ENCODE measurements around the gene MCF2L.

Gene MCF2L

DNA sequence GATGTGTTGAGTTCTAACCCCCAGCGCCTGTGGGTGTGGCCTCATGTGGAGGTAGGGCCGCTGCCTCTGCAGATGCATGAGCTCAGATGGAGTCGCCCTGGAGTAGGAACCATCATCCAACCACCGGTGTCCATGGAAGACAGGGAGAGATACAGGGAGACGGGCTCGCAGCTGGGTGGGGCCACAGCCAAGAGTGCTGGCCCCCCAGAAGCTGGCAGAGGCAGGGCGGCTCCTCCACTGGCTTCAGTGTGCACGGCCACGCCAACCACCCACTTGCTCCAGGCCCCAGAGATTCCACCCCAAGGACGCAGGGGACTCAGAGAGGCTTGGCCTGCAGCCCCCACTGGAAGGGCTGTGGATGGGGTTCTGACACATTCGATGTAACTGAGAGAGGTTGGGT lies 5.4 kb upstream of the MCF2L start:
- TF ChIP-seq, protein P1, sequence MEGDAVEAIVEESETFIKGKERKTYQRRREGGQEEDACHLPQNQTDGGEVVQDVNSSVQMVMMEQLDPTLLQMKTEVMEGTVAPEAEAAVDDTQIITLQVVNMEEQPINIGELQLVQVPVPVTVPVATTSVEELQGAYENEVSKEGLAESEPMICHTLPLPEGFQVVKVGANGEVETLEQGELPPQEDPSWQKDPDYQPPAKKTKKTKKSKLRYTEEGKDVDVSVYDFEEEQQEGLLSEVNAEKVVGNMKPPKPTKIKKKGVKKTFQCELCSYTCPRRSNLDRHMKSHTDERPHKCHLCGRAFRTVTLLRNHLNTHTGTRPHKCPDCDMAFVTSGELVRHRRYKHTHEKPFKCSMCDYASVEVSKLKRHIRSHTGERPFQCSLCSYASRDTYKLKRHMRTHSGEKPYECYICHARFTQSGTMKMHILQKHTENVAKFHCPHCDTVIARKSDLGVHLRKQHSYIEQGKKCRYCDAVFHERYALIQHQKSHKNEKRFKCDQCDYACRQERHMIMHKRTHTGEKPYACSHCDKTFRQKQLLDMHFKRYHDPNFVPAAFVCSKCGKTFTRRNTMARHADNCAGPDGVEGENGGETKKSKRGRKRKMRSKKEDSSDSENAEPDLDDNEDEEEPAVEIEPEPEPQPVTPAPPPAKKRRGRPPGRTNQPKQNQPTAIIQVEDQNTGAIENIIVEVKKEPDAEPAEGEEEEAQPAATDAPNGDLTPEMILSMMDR (IDR thresholded peaks at IDR 0.05; ENCODE audit: low read depth, low read length, missing control alignments): no peak
- in situ Hi-C loops (cut with HindIII; ENCODE audit: low sequenced_read_pairs): no loop called here
- no peak for DNase-seq (ENCODE audit: low read depth)
- no peak overlapping the region for H3K4me3 ChIP-seq (ENCODE audit: low read depth, low read length)

GRCh38 chr13:112964971-112965492 lies 4.0 kb upstream of the MCF2L start:
- no peak for DNase-seq (ENCODE audit: low read depth)
- H3K4me3 ChIP-seq (ENCODE audit: low read depth, low read length): no peak overlapping the region
- in situ Hi-C loops (cut with HindIII; ENCODE audit: low sequenced_read_pairs): no loop called here
- TF ChIP-seq, protein P1 (IDR thresholded peaks at IDR 0.05; ENCODE audit: low read depth, low read length, missing control alignments): no peak

GRCh38 chr13:112965573-112966115 lies 3.4 kb upstream of the MCF2L start:
- in situ Hi-C loops (cut with HindIII; ENCODE audit: low sequenced_read_pairs): no loop called here
- H3K4me3 ChIP-seq (ENCODE audit: low read depth, low read length): no peak overlapping the region
- TF ChIP-seq, protein P1 (IDR thresholded peaks at IDR 0.05; ENCODE audit: low read depth, low read length, missing control alignments): no peak
- DNase-seq (ENCODE audit: low read depth): no peak

DNA sequence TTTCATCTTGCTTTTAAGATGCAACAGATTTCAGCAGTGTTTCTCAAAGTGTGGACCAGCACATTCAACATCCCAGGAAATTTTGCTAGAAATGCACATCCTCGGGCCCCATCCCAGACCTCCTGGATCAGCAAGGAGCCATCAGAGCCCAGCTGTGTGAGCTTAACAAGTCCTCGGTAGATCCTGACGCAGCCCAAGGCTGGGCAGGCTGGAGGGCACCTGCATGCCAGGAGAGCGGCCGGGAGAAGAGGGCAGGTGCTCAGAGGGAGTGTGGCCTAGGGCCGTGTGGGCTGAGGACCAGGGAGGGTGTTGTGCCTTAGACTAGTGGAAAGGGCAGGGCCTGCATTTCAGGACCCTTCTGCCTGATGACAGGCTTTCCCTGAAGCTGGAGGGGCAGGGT lies 2.2 kb upstream of the MCF2L start:
- TF ChIP-seq, protein P1 (IDR thresholded peaks at IDR 0.05; ENCODE audit: low read depth, low read length, missing control alignments): no peak
- H3K4me3 ChIP-seq (ENCODE audit: low read depth, low read length): no peak overlapping the region
- in situ Hi-C loops (cut with HindIII; ENCODE audit: low sequenced_read_pairs): no loop called here
- no peak for DNase-seq (ENCODE audit: low read depth)

DNA sequence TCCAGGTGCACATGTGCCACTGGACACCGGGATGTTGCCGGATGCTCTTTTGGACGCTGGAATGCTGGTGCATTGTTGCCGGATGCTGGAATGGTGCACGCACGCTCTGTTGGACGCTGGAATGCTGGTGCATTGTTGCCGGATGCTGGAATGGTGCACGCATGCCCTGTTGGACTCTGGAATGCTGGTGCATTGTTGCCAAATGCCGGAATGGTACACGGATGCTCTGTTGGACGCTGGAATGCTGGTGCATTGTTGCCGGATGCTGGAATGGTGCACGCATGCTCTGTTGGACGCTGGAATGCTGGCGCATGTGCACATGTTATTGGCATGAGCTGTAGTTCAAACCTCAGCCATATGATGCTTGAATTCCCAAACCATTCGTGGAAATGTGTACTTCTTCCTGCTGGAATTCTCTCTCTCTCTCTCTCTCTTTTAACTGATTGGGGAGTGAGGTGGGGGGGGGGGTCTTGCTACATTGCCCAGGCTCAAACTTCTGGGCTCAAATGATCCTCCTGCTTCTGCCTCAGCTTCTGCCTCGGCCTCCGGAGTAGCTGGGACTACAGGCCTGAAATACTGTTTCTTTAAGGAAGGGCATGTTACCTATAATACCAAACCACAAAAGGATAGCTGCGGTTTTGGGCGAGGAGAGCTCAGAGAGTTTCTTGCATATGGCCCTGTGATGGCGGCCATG lies 1.2 kb upstream of the MCF2L start:
- in situ Hi-C loops (cut with HindIII; ENCODE audit: low sequenced_read_pairs): no loop called here

DNA sequence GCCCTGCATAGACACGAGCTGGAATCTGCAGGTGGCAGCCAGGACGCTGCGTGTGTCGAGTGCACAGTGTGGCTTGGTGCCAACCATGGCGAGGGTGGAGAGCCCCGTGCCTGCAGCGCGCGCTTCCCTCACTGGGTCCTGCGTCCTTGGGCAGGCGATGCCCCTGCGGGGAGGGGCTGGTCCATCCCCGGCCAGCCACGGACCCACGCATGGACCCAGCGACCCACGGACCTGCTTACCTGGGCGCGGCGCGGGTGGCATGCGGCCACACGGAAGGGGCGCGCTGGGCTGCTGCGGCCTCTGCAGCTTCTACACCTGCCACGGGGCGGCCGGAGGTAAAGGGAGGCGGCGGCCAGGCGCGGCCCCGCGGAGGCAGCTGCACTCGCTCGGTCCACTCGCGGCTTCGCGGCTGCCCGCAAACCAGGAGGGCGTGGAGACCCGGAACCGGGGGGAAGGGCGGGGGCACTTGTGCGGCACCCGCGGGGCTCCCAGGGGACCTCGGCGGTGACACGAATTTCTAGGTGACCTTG lies 569 bp upstream of the MCF2L start:
- TF ChIP-seq, protein P1 (IDR thresholded peaks at IDR 0.05; ENCODE audit: low read depth, low read length, missing control alignments): no peak
- no peak for DNase-seq (ENCODE audit: low read depth)
- in situ Hi-C loops (cut with HindIII; ENCODE audit: low sequenced_read_pairs): no loop called here
- H3K4me3 ChIP-seq (ENCODE audit: low read depth, low read length): peak overlapping the region; percentile 24

More for the DNA sequence above, 1.2 kb upstream of the MCF2L start:
- no peak for DNase-seq (ENCODE audit: low read depth)
- TF ChIP-seq, protein P1 (IDR thresholded peaks at IDR 0.05; ENCODE audit: low read depth, low read length, missing control alignments): no peak
- H3K4me3 ChIP-seq (ENCODE audit: low read depth, low read length): no peak overlapping the region

Data from astrocyte of the cerebellum (primary cell).